Neural progenitor cell (in vitro differentiated cells): ENCODE data around the gene PHF20. TPM values are rescaled to one million over a fixed set of nuclear protein-coding genes. Genes with fewer than 3 reads are reported as not detected.
"Not testable (repeated sequence)": the region's sequence is repeated elsewhere in the genome, so short reads cannot be mapped to it uniquely, and the experiment has no call there.

Experiments
- DNase-seq: peaks from one replicate; pipeline ENCODE4 v3.0.0-alpha.2; 2016; ENCODE audit warnings: low spot score
- H2AFZ ChIP-seq: fragments of 200-600 bp; sonication (generic); replicated peaks from 2 replicates; pipeline ENCODE4 v1.6.1; 2016; ENCODE audit warnings: antibody characterized with exemption
- H3F3A ChIP-seq: fragments of 200-600 bp; sonication (generic); 2 replicates; pipeline ENCODE4 v1.6.1; 2016; ENCODE audit warnings: antibody characterized with exemption, low read depth
- H3K27ac ChIP-seq: fragments of 200-600 bp; sonication (generic); 2 replicates; pipeline ENCODE4 v1.5.1; 2016; ENCODE audit warnings: mild to moderate bottlenecking
- H3K27me3 ChIP-seq: fragments of 200-600 bp; sonication (generic); 2 replicates; pipeline ENCODE4 v1.6.1; 2016; ENCODE audit warnings: mild to moderate bottlenecking, moderate library complexity
- H3K36me3 ChIP-seq: fragments of 200-600 bp; sonication (generic); 2 replicates; pipeline ENCODE4 v1.5.1; 2016
- H3K4me1 ChIP-seq: fragments of 200-600 bp; sonication (generic); 2 replicates; pipeline ENCODE4 v1.6.1; 2016; ENCODE audit warnings: mixed run types
- H3K4me2 ChIP-seq: fragments of 200-600 bp; sonication (generic); 2 replicates; pipeline ENCODE4 v1.6.1; 2016
- H3K4me3 ChIP-seq: fragments of 200-600 bp; sonication (generic); 2 replicates; pipeline ENCODE4 v1.5.1; 2016
- H3K79me2 ChIP-seq: fragments of 200-600 bp; sonication (generic); 2 replicates; pipeline ENCODE4 v1.6.1; 2016; ENCODE audit warnings: low read depth
- H3K9ac ChIP-seq: fragments of 200-600 bp; sonication (generic); 2 replicates; pipeline ENCODE4 v1.6.1; 2016
- H3K9me3 ChIP-seq: fragments of 200-600 bp; sonication (generic); 2 replicates; pipeline ENCODE4 v1.5.1; 2016; ENCODE audit warnings: low read depth
- H4K20me1 ChIP-seq: fragments of 200-600 bp; sonication (generic); 2 replicates; pipeline ENCODE4 v1.6.1; 2016; ENCODE audit warnings: low read depth
- H3K27ac Mint-ChIP-seq: 3 replicates; pipeline ENCODE4 v1.8.0; 2021; ENCODE audit warnings: mixed read lengths
- H3K27me3 Mint-ChIP-seq: 2 replicates; pipeline ENCODE4 v1.8.0; 2022; ENCODE audit warnings: low read depth, mild to moderate bottlenecking, inconsistent platforms, moderate library complexity, mixed read lengths; ENCODE audit not compliant: insufficient read depth
- H3K36me3 Mint-ChIP-seq: 3 replicates; pipeline ENCODE4 v1.8.0; 2021; ENCODE audit warnings: mixed read lengths
- H3K4me1 Mint-ChIP-seq: 3 replicates; pipeline ENCODE4 v1.8.0; 2021; ENCODE audit warnings: mixed read lengths
- H3K4me3 Mint-ChIP-seq: 3 replicates; pipeline ENCODE4 v1.8.0; 2021; ENCODE audit warnings: mild to moderate bottlenecking, moderate library complexity, mixed read lengths
- H3K9me3 Mint-ChIP-seq: 3 replicates; pipeline ENCODE4 v1.8.0; 2020; ENCODE audit warnings: mixed read lengths
- CTCF ChIP-seq: fragments of 200-600 bp; sonication (generic); IDR thresholded peaks from 2 replicates; pipeline ENCODE4 v1.5.1; 2017; ENCODE audit warnings: antibody characterized with exemption, mild to moderate bottlenecking
- EZH2 ChIP-seq: fragments of 200-600 bp; sonication (generic); IDR thresholded peaks from 2 replicates; pipeline ENCODE4 v1.6.1; 2017; ENCODE audit warnings: antibody characterized with exemption, mild to moderate bottlenecking, moderate library complexity
- EZH2phosphoT487 ChIP-seq: fragments of 200-600 bp; sonication (generic); IDR thresholded peaks from 2 replicates; pipeline ENCODE4 v1.6.1; 2017; ENCODE audit warnings: antibody characterized with exemption
- total RNA-seq: library from RNA; depleted of rRNA; stranded (reverse); fragments of >200 nt; gene quantifications from 2 replicates; pipeline ENCODE4 v1.2.3, GENCODE V29; 2015; ENCODE audit warnings: low replicate concordance

PHF20 gene
- total RNA-seq, 1 donor from 2014 or later, result 54.7 TPM

- Histone ChIP-seq H3K9ac (no peak overlapping the region), H4K20me1 (peaks cover 3% of the 10 kb centered on the region), H2AFZ (no peak overlapping the region), H3K36me3 (no peaks in the 10 kb centered on the region), H3K4me1 (no peaks in the 10 kb centered on the region), H3K27ac (no peak overlapping the region), H3K27me3 (no peaks in the 10 kb centered on the region), H3F3A (no peaks in the 10 kb centered on the region), H3K4me2 (no peak overlapping the region), H3K9me3 (no peaks in the 10 kb centered on the region), H3K79me2 (peaks cover 6% of the 10 kb centered on the region), H3K4me3 (no peak overlapping the region)
- no peak for DNase-seq
- H3K9me3 Mint-ChIP-seq, result no peaks in the 10 kb centered on the region
- TF ChIP-seq EZH2phosphoT487 (no peak), CTCF (no peak), EZH2 (no peak)
- peaks cover 4% of the 10 kb centered on the region for H3K4me1 Mint-ChIP-seq
- no peak overlapping the region for H3K27ac Mint-ChIP-seq
- H3K36me3 Mint-ChIP-seq, result peaks cover 12% of the 10 kb centered on the region
- no peaks in the 10 kb centered on the region for H3K27me3 Mint-ChIP-seq
- H3K4me3 Mint-ChIP-seq, result no peak overlapping the region
These were observed 105.8 kb downstream of the PHF20 start for GRCh38 chr20:35877611-35878010.

DNA sequence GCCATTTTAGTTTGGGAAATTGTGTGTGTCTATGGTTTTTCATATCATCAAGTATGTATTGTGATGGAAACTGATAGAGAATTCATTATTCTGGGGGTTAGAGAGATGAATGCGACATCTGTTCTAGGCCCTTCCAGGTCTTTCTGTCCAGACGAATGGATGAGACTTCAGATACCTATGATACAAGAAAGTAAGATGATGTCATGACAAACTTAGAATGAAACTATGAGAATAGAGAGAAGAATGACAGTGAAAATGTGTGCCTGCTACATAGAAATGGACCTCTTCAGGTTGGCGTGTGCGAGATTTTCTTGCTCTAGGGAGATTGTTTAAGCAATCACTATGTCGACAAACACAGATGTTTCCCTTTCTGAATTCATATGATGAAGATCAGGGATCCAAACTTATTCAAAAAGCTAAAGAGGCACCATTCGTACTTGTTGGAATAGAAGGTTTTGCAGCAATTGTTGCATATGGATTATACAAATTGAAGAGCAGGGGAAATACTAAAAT is 106.4 kb downstream of the PHF20 start:
- no peak overlapping the region for H3K4me3 Mint-ChIP-seq
- peaks cover 4% of the 10 kb centered on the region for H3K4me1 Mint-ChIP-seq
- no peaks in the 10 kb centered on the region for H3K27me3 Mint-ChIP-seq
- H3K9me3 ChIP-seq, result no peaks in the 10 kb centered on the region
- H3K27ac ChIP-seq, result no peak overlapping the region
- no peak overlapping the region for H3K9ac ChIP-seq
- no peak overlapping the region for H3K4me3 ChIP-seq
- peaks cover 2% of the 10 kb centered on the region for H3F3A ChIP-seq
- no peaks in the 10 kb centered on the region for H3K9me3 Mint-ChIP-seq
- peaks cover 6% of the 10 kb centered on the region for H3K79me2 ChIP-seq
- no peaks in the 10 kb centered on the region for H3K27me3 ChIP-seq
- no peak for DNase-seq
- H3K27ac Mint-ChIP-seq, result no peak overlapping the region
- H4K20me1 ChIP-seq, result peaks cover 3% of the 10 kb centered on the region
- no peak overlapping the region for H2AFZ ChIP-seq
- H3K4me2 ChIP-seq, result no peak overlapping the region
- peaks cover 10% of the 10 kb centered on the region for H3K36me3 Mint-ChIP-seq
- TF ChIP-seq EZH2, result no peak
- no peak for TF ChIP-seq CTCF
- TF ChIP-seq EZH2phosphoT487, result no peak
- no peaks in the 10 kb centered on the region for H3K36me3 ChIP-seq
- H3K4me1 ChIP-seq, result no peaks in the 10 kb centered on the region

DNA sequence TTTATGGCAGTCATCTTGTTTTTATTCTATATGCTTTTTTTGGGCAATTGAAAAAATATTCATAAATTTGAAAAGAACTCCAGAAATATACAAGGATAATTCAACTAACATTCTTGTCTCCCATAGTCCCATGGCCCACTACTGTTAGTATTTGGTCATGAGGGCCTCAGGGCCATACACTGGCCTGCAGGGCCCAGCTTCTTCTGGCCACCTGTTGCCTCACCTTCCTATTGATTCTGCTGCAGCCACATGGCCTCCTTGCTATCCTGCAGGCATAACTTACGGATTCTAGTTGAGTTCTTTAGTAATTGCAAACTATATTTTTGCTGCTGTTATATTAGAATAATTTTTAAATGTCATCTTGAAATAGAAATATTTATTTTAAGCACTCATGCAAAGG is 109.9 kb downstream of the PHF20 start:
- Mint-ChIP-seq H3K9me3 (no peaks in the 10 kb centered on the region), H3K4me1 (peaks cover 7% of the 10 kb centered on the region), H3K27ac (no peak overlapping the region), H3K36me3 (peaks cover 6% of the 10 kb centered on the region), H3K4me3 (no peak overlapping the region), H3K27me3 (no peaks in the 10 kb centered on the region)
- H3K27me3 ChIP-seq, result no peaks in the 10 kb centered on the region
- H3K9me3 ChIP-seq, result no peaks in the 10 kb centered on the region
- no peak overlapping the region for H3K9ac ChIP-seq
- no peaks in the 10 kb centered on the region for H3K4me1 ChIP-seq
- peaks cover 6% of the 10 kb centered on the region for H3K79me2 ChIP-seq
- no peak overlapping the region for H3K27ac ChIP-seq
- H3K36me3 ChIP-seq, result no peaks in the 10 kb centered on the region
- no peak overlapping the region for H2AFZ ChIP-seq
- DNase-seq, result no peak
- peaks cover 9% of the 10 kb centered on the region for H3F3A ChIP-seq
- H4K20me1 ChIP-seq, result peaks cover 14% of the 10 kb centered on the region
- no peak overlapping the region for H3K4me2 ChIP-seq
- H3K4me3 ChIP-seq, result no peak overlapping the region
- TF ChIP-seq EZH2, result no peak
- TF ChIP-seq EZH2phosphoT487, result no peak
- no peak for TF ChIP-seq CTCF

DNA sequence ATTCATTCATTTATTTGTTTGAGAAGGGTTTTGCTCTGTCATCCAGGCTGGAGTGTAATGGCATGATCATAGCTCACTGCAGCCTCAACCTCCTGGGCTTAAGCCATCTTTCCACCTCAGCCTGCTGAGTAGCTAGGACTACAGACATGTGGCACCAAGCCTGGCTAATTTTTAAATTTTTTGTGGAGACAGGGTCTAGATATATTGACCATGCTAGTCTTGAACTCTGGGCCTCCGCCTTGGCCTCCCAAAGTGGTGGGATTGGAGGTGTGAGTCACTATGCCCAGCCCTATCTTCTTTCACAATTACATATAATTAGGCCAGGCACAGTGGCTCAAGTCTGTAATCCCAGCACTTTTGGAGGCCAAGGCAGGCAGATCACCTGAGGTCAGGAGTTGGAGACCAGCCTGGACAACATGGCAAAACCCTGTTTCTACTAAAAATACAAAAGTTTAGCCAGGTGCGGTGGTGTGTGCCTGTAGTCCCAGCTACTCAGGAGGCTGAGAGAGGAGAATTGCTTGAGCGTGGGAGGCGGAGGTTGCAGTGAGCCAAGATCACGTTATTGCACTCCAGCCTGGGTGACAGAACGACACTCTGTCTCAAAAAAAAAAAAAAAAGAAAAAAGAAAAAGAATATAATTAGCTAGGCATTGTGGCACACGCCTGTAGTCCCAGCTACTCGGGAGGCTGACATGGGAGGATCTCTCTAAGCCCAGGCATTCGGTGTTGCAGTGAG is 110.8 kb downstream of the PHF20 start:
- H3K9ac ChIP-seq, H3K4me1 ChIP-seq, H3K79me2 ChIP-seq, H3K4me3 ChIP-seq, H3F3A ChIP-seq, H3K27me3 Mint-ChIP-seq, H3K4me2 ChIP-seq, H3K27ac ChIP-seq, H2AFZ ChIP-seq, H3K36me3 Mint-ChIP-seq, H3K27me3 ChIP-seq, H3K9me3 Mint-ChIP-seq, H3K36me3 ChIP-seq, DNase-seq, H3K4me3 Mint-ChIP-seq, H3K9me3 ChIP-seq, H3K4me1 Mint-ChIP-seq, H3K27ac Mint-ChIP-seq: not testable (repeated sequence)
- peaks cover 14% of the 10 kb centered on the region for H4K20me1 ChIP-seq
